HG03097 (cell line): ENCODE data around the gene TIMM13.
"Not testable (repeated sequence)": the region's sequence is repeated elsewhere in the genome, so short reads cannot be mapped to it uniquely, and the experiment has no call there.

Source experiments
- ATAC-seq: cut with Tn5 transposase; IDR thresholded peaks from one replicate; pipeline ENCODE4 v1.9.1; 2021; ENCODE audit not compliant: unreplicated experiment, low FRiP score

Gene TIMM13

GRCh38 chr19:2432131-2432848, 4.9 kb upstream of the TIMM13 start:
- no peak for ATAC-seq

DNA sequence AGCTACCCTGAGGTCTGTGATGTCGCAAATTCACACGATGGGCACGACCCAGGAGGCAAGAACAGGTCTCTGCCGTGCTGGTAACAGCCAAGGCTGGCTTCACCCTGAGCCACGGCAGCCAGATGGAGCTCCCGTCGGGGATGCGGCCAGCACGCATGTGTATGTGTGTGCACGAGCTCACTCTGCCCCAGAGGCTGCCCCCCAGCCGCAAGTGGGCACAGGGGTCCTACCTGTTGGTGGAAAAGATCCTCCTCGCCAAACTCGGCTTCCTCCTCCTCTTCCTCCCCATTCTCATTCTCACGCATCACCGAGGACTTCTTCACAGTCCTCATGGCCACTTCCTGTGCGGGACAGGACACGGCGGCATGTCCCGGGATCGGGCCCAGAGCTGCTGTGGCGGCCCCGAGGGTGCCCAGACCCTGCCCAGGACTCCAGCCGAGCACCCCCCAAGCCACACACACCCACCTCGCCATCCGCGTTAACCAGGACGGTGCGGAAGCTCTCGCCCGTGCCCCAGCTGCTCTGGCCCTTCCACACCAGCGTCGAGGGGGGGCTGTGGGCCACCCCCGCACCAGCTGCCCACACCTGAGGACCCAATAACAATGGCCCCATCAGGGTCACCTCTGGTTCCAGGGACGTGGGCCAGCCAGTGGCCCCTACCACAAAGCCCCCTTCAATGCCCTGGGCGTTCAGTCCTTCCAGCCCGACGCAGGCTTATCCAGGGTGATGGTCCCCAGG, 4.1 kb upstream of the TIMM13 start:
- no peak for ATAC-seq

- ATAC-seq: no peak
Measured at GRCh38 chr19:2429917-2430535, 2.6 kb upstream of the TIMM13 start.

DNA sequence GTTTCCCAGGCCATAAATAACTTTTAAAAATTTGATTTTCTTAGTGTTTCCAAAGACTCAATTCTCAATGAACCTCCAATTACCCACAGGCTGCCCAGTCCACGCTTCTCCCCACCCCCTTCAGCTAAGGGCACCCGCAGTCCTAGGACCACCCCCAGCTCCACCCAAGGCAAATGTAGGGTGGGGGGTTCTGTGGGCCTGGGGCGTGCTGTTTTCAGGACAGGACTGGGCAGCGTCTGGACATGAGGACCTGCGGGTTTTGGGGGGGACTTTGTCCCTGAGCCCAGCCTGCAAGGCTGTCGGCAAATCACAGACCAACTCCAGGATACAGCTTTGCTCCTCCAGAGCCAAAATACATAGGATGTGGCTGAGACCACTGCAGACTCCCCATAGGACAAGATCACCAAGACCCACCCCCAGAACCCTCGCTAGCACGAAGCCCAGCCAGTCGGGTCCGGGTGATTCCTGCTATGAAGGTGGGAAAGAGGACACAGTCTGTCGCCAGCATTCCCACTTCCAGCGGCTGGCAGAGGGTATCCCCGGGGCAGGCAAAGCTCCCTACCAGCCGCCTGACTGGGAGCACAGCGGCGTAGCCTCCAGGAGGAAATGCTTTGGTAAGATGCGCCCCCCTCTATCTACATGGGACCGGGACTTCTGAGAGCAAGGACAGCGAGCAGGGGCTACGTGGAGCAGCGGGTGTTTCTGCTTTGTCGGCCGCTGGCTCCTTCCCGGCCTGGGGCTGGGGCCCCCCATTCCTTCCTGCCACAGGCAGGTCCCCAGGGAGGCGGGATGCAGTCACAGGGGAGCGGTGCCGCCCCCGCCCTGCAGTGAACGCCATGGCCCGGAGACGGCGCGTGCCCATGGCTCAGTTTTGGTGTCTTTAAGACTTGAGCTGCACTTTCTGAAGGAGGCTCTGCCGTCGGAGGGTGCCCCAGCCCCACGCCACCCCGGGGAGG, 1.6 kb upstream of the TIMM13 start:
- no peak for ATAC-seq

DNA sequence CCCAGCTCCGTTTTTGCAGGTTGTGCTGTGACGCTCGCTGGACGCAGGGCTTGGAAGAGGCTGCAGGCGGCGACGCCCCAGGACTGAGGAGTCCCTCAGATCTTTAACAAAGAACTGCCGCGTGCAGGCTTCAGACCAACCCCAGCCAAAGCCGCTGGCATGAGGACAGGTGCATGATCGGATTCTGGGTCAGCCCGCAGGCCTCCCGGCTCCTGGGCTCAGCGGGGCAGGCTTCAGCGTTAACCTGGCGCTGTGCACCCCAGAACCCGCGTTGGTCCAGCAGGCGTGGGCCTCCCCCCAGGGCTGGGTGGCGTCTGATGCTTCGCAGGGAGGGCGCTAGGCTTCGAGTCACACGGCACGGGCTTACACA, 920 bp upstream of the TIMM13 start:
- no peak for ATAC-seq

DNA sequence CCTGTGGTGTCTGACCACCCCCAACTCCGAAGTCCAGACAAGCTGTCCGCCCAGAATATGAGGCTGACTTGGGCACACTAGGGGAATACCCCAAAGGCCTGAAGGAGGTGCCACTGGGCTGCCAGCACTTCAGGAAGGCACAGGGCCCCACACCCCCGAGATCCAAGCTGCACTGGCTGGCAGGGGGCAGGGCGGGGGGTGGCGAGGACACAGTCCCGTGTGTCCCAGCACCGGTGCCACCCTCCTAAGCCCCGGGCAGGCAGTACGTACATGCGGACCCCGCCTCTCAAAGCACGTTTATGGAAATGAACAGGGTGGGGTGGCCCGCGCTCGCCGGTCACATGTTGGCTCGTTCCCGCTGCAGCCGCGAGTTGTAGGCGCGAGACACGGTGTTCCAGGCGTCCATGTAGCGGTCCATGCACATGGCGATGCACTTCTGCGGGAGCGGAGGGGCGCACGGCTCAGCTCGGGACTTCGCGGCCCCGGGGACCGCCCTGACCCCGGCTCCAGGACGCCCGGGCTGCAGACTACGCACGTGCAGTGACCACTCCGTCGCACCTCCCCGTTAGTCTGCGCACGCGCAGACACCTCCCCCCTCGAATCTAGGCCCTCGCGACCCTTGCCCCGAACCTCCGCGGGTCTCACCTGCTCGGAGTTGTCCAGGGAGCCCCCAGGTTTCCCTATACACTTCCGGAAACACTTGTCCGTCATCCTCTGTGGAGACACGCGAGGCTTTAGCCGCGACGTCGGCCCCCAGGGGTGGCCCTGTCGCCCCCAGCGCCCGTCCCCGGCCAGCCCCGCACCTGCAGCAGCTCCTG, 566 bp downstream of the TIMM13 start:
- ATAC-seq: peak; percentile 15

DNA sequence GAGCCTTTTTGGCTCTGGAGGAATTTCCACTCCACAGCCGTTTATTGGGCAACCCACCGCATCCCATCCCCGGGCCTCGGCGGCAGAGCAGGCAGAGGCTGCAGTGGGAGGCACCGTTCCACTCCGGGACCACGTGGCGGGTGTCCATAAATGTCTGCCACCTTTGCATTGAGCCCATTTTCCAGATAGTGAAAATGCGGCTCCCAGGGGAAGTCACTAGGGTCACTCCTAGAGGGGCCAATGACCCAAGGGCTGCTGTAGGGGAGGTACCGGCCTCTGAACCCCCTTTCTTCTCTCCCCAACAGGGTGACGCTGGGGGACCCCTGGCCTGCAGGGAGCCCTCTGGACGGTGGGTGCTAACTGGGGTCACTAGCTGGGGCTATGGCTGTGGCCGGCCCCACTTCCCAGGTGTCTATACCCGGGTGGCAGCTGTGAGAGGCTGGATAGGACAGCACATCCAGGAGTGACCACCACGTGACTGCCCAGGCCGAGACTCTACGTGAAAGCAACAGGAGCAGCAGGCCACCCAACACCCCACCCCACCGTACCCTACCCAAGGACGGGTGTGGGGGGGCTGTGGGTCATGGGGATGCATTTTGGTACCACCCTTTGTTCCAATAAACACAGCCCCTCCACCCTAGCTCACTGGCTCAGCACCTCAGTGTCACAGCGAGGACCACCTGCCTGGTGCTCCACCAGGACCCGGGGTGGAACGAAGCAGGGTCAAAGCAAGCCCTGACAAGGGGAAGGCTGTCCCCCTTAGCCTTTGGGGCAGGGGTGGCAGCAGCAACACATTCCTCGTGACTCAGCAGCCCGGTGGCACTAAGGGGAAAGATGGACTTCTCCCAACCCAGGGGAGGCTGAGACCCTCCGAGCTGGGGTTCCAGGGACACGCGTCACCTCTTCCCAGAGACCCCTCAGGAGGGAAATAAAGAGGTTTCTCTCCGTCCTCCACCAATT, 1.5 kb downstream of the TIMM13 start:
- ATAC-seq: no peak

GRCh38 chr19:2424686-2425621, 2.4 kb downstream of the TIMM13 start:
- ATAC-seq: no peak

DNA sequence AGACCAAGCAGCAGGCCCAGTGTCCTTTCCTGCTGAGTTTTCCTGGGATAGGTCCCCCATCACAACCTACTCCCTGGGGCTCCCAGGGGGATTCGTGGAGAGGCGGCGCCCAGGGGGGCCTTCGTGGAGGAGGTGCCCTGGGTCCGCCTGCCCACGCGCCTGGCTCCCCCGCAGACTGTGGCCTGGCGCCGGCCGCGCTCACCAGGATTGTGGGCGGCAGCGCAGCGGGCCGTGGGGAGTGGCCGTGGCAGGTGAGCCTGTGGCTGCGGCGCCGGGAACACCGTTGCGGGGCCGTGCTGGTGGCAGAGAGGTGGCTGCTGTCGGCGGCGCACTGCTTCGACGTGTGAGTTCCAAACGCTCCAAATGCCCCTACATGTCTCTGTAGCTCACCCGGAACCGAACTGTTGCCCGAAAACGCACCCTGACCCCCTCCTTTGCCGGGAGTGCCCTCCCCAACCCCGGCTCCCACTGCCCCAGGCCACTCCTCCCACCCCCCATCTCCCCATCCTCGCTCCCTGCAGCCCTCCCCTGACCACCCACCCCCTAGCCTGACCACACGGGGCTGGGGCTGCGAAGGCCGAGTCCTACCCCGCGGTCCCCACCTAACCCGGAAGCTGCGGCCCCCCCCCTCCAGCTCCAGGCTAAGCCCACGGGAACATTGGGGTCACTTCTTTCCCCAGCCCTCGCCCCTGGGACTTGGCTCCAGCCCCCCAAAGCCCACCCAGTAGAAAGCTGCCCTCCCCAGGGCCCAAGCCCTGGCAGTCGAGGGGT, 3.3 kb downstream of the TIMM13 start:
- ATAC-seq: no peak

GRCh38 chr19:2423071-2423914, 4.1 kb downstream of the TIMM13 start:
- ATAC-seq: no peak

- ATAC-seq: no peak
Measured at GRCh38 chr19:2421581-2422306, 5.6 kb downstream of the TIMM13 start.

DNA sequence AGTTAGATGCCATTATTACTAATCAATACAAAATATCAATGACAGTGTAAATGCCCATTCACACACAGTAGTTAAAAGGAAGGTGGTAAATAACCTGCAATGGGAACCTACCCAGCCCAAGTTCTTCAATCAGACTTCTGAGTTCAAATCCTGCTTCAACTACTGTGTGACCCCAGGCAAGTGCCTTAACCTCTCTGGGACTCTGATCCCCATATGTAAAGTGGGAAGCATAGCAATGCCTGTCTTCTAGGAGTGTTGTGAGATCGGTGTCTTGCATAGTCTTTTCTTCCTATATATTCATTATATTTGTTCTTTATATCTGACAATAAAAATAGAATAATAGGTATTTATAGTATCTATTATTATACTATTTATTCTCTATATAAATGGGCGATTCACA, 6.9 kb downstream of the TIMM13 start:
- no peak for ATAC-seq

- ATAC-seq: no peak
Measured at GRCh38 chr19:2419754-2420153, 7.6 kb downstream of the TIMM13 start.

GRCh38 chr19:2417881-2418406, 9.4 kb downstream of the TIMM13 start:
- ATAC-seq: no peak

- ATAC-seq: not testable (repeated sequence)
Measured at GRCh38 chr19:2417436-2417835, 9.9 kb downstream of the TIMM13 start.
